ENCODE results near the gene VWA3B.
"Not testable (repeated sequence)": the region's sequence is repeated elsewhere in the genome, so short reads cannot be mapped to it uniquely, and the experiment has no call there.

Gene VWA3B

GRCh38 chr2:98311090-98311489, 224.1 kb downstream of the VWA3B start:
- no peak overlapping the region for H3K27ac Mint-ChIP-seq
- DNase-seq = no peak
- H3K9me3 Mint-ChIP-seq = no peaks in the 10 kb centered on the region
- no peaks in the 10 kb centered on the region for H3K4me1 Mint-ChIP-seq (ENCODE audit: low read depth)
- H3K4me3 Mint-ChIP-seq = no peak overlapping the region
- H3K27me3 Mint-ChIP-seq = peaks cover 41% of the 10 kb centered on the region
- H3K36me3 Mint-ChIP-seq (ENCODE audit: low read depth) = no peaks in the 10 kb centered on the region

- Mint-ChIP-seq H3K9me3 (no peaks in the 10 kb centered on the region), H3K4me1 (ENCODE audit: low read depth) (no peaks in the 10 kb centered on the region), H3K4me3 (no peak overlapping the region), H3K27me3 (peaks cover 42% of the 10 kb centered on the region), H3K36me3 (ENCODE audit: low read depth) (no peaks in the 10 kb centered on the region), H3K27ac (no peak overlapping the region)
- no peak for DNase-seq
Observed at GRCh38 chr2:98311771-98312545, 225.0 kb downstream of the VWA3B start.

- H3K27ac Mint-ChIP-seq = no peak overlapping the region
- H3K27me3 Mint-ChIP-seq = peaks cover 43% of the 10 kb centered on the region
- H3K9me3 Mint-ChIP-seq = peaks cover 3% of the 10 kb centered on the region
- DNase-seq = no peak
- no peaks in the 10 kb centered on the region for H3K36me3 Mint-ChIP-seq (ENCODE audit: low read depth)
- H3K4me3 Mint-ChIP-seq = no peak overlapping the region
- H3K4me1 Mint-ChIP-seq (ENCODE audit: low read depth) = no peaks in the 10 kb centered on the region
Observed at GRCh38 chr2:98313492-98314250, 226.7 kb downstream of the VWA3B start.

- no peak overlapping the region for H3K4me3 Mint-ChIP-seq
Observed at GRCh38 chr2:98314251-98314650, 227.3 kb downstream of the VWA3B start.

GRCh38 chr2:98315957-98316356, 229.0 kb downstream of the VWA3B start:
- Mint-ChIP-seq H3K36me3 (ENCODE audit: low read depth) (no peaks in the 10 kb centered on the region), H3K27ac (no peak overlapping the region), H3K4me1 (ENCODE audit: low read depth) (no peaks in the 10 kb centered on the region), H3K9me3 (peaks cover 10% of the 10 kb centered on the region), H3K27me3 (peaks cover 30% of the 10 kb centered on the region), H3K4me3 (no peak overlapping the region)
- no peak for DNase-seq

More at GRCh38 chr2:98314251-98314650, 227.3 kb downstream of the VWA3B start:
- no peak overlapping the region for H3K27ac Mint-ChIP-seq
- no peak for DNase-seq
- no peaks in the 10 kb centered on the region for H3K36me3 Mint-ChIP-seq (ENCODE audit: low read depth)
- H3K4me1 Mint-ChIP-seq (ENCODE audit: low read depth) = no peaks in the 10 kb centered on the region
- H3K9me3 Mint-ChIP-seq = peaks cover 3% of the 10 kb centered on the region
- H3K27me3 Mint-ChIP-seq = peaks cover 40% of the 10 kb centered on the region

- no peaks in the 10 kb centered on the region for H3K36me3 Mint-ChIP-seq (ENCODE audit: low read depth)
- no peak overlapping the region for H3K4me3 Mint-ChIP-seq
- peaks cover 10% of the 10 kb centered on the region for H3K9me3 Mint-ChIP-seq
- peaks cover 31% of the 10 kb centered on the region for H3K27me3 Mint-ChIP-seq
- no peaks in the 10 kb centered on the region for H3K4me1 Mint-ChIP-seq (ENCODE audit: low read depth)
- DNase-seq = no peak
- no peak overlapping the region for H3K27ac Mint-ChIP-seq
Observed at GRCh38 chr2:98317214-98317613, 230.2 kb downstream of the VWA3B start.

- H3K9me3 Mint-ChIP-seq = peaks cover 18% of the 10 kb centered on the region
- not testable (repeated sequence) for H3K4me3 Mint-ChIP-seq; H3K36me3 Mint-ChIP-seq (ENCODE audit: low read depth); H3K4me1 Mint-ChIP-seq (ENCODE audit: low read depth); H3K27ac Mint-ChIP-seq; DNase-seq
- peaks cover 35% of the 10 kb centered on the region for H3K27me3 Mint-ChIP-seq
Observed at GRCh38 chr2:98320171-98320570, 233.2 kb downstream of the VWA3B start.

GRCh38 chr2:98324181-98324580, 237.2 kb downstream of the VWA3B start:
- Mint-ChIP-seq H3K27me3 (peaks cover 24% of the 10 kb centered on the region), H3K36me3 (ENCODE audit: low read depth) (no peaks in the 10 kb centered on the region), H3K4me1 (ENCODE audit: low read depth) (no peaks in the 10 kb centered on the region), H3K9me3 (peaks cover 18% of the 10 kb centered on the region), H3K4me3 (no peak overlapping the region), H3K27ac (no peak overlapping the region)
- no peak for DNase-seq

- Mint-ChIP-seq H3K4me3 (no peak overlapping the region), H3K4me1 (ENCODE audit: low read depth) (no peaks in the 10 kb centered on the region), H3K27ac (no peak overlapping the region), H3K36me3 (ENCODE audit: low read depth) (no peaks in the 10 kb centered on the region), H3K27me3 (peaks cover 20% of the 10 kb centered on the region), H3K9me3 (peaks cover 11% of the 10 kb centered on the region)
- no peak for DNase-seq
Observed at GRCh38 chr2:98327776-98328175, 240.8 kb downstream of the VWA3B start.

- H3K27ac Mint-ChIP-seq = no peak overlapping the region
- H3K27me3 Mint-ChIP-seq = peaks cover 20% of the 10 kb centered on the region
- no peak for DNase-seq
- no peaks in the 10 kb centered on the region for H3K36me3 Mint-ChIP-seq (ENCODE audit: low read depth)
- H3K9me3 Mint-ChIP-seq = peaks cover 4% of the 10 kb centered on the region
- no peaks in the 10 kb centered on the region for H3K4me1 Mint-ChIP-seq (ENCODE audit: low read depth)
- no peak overlapping the region for H3K4me3 Mint-ChIP-seq
Observed at GRCh38 chr2:98329549-98329948, 242.6 kb downstream of the VWA3B start.

GRCh38 chr2:98332989-98333388, 246.0 kb downstream of the VWA3B start:
- H3K27ac Mint-ChIP-seq = no peak overlapping the region
- no peak overlapping the region for H3K4me3 Mint-ChIP-seq
- no peaks in the 10 kb centered on the region for H3K36me3 Mint-ChIP-seq (ENCODE audit: low read depth)
- peaks cover 25% of the 10 kb centered on the region for H3K27me3 Mint-ChIP-seq
- H3K4me1 Mint-ChIP-seq (ENCODE audit: low read depth) = no peaks in the 10 kb centered on the region
- H3K9me3 Mint-ChIP-seq = peaks cover 2% of the 10 kb centered on the region
- no peak for DNase-seq

GRCh38 chr2:98333922-98334321, 247.0 kb downstream of the VWA3B start:
- no peak for DNase-seq
- no peaks in the 10 kb centered on the region for H3K4me1 Mint-ChIP-seq (ENCODE audit: low read depth)
- H3K27me3 Mint-ChIP-seq = peaks cover 25% of the 10 kb centered on the region
- no peak overlapping the region for H3K27ac Mint-ChIP-seq
- no peaks in the 10 kb centered on the region for H3K9me3 Mint-ChIP-seq
- H3K4me3 Mint-ChIP-seq = no peak overlapping the region
- H3K36me3 Mint-ChIP-seq (ENCODE audit: low read depth) = no peaks in the 10 kb centered on the region

GRCh38 chr2:98334439-98335078, 247.6 kb downstream of the VWA3B start:
- no peak for DNase-seq
- H3K9me3 Mint-ChIP-seq = no peaks in the 10 kb centered on the region
- H3K4me3 Mint-ChIP-seq = no peak overlapping the region
- peaks cover 30% of the 10 kb centered on the region for H3K27me3 Mint-ChIP-seq
- no peak overlapping the region for H3K27ac Mint-ChIP-seq
- H3K36me3 Mint-ChIP-seq (ENCODE audit: low read depth) = no peaks in the 10 kb centered on the region
- H3K4me1 Mint-ChIP-seq (ENCODE audit: low read depth) = no peaks in the 10 kb centered on the region

- no peak overlapping the region for H3K4me3 Mint-ChIP-seq
- H3K27ac Mint-ChIP-seq = no peak overlapping the region
- H3K36me3 Mint-ChIP-seq (ENCODE audit: low read depth) = no peaks in the 10 kb centered on the region
- H3K4me1 Mint-ChIP-seq (ENCODE audit: low read depth) = no peaks in the 10 kb centered on the region
- no peaks in the 10 kb centered on the region for H3K9me3 Mint-ChIP-seq
- DNase-seq = no peak
- peaks cover 29% of the 10 kb centered on the region for H3K27me3 Mint-ChIP-seq
Observed at GRCh38 chr2:98335271-98335670, 248.3 kb downstream of the VWA3B start.

GRCh38 chr2:98341241-98341640, 254.3 kb downstream of the VWA3B start:
- Mint-ChIP-seq H3K27me3 (peaks cover 47% of the 10 kb centered on the region), H3K36me3 (ENCODE audit: low read depth) (no peaks in the 10 kb centered on the region), H3K4me1 (ENCODE audit: low read depth) (peaks cover 4% of the 10 kb centered on the region), H3K9me3 (no peaks in the 10 kb centered on the region), H3K27ac (no peak overlapping the region), H3K4me3 (no peak overlapping the region)
- DNase-seq = no peak
